Stimulated activated CD8-positive, alpha-beta memory T cell treated with anti-CD3 and anti-CD28 coated beads, Interleukin-12 subunit alpha, Interleukin-12 subunit beta, amount 100 ng/mL, for 1 hour (primary cell): Measurements from ENCODE around the gene SERPINE2.

Experiments
- DNase-seq: peaks from one replicate; pipeline ENCODE4 v3.0.0-alpha.2; 2020; ENCODE audit warnings: low read depth

The SERPINE2 gene

DNA sequence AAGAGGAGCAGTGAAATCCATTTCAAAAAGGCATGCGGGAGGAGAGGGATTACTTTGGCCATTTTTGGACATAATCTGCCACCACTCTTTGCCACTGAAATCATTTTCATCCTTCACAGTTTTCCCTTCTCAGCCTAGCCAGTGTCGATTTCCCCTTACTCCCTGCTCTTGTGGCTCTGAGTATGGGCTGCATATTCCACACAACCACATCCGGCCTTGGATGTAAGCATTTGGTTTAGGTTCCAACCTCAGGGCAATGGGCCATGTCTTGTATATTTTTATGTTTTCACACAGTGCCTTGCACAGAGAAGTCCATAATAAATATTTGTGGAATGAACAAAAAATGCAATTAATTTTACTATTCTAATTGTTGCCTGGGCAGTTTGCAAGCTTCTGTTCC is 7.7 kb upstream of the SERPINE2 start:
- no peak for DNase-seq

DNA sequence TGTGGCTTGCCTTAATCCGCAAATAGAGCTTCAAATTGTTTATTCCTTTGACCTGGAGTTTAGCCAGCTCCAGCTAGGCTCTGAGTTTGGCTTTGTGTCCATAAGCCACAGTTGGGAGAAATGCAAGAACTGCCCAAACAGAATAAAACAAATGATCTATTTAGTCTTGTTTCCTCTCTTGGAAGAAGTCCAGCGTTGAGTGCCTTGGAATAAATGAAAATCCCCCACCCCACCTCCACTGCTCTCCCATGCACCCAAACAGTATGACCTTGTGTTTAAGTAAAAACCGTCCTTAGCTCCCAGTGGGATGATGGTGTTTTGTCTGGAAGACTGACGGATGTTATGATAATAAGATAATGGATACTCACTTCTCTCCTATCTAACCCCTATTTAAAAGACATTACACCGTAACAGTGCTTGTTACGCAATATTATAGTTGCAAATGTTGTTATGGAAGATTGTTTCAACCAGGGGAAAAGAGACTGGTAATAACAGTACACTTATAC is 3.2 kb upstream of the SERPINE2 start:
- no peak for DNase-seq

DNA sequence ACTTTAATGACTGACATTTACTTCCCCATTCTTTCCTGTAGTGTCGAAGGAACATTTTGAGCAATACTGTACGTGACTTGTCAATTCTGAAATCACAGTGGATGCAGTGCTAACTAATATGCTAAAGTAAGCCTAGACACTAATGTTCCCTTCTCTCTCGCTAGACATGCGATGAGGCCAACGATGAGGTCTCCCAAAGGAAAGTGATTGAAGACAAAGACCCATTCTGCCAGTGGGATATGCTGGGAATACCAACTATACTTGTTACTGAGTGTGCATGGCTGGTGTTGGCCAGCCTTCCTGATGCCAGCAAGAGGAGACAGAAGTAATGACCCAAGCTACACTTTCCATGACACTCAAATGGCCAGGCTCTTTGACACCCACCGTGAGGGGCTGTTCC is 2.5 kb upstream of the SERPINE2 start:
- DNase-seq, result no peak

DNA sequence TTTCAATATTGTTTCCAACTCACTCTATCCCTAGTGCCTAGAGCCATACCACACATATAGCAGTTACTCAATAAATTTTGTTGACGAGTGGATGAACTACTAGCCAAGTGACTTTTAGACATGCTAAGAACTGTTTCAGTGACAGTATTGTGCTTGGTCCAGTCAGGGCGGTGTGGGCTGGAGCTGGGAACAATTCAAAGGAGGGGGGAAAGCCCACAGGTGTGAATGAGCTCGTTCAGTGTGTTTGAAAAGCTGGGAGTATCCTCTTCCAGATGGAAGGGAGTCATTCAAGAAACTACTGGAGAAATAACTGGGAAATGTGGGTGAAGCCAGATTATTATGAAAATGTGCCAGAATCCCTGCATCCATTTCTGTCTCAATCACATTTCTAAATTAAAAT is 1.7 kb upstream of the SERPINE2 start:
- no peak for DNase-seq

DNA sequence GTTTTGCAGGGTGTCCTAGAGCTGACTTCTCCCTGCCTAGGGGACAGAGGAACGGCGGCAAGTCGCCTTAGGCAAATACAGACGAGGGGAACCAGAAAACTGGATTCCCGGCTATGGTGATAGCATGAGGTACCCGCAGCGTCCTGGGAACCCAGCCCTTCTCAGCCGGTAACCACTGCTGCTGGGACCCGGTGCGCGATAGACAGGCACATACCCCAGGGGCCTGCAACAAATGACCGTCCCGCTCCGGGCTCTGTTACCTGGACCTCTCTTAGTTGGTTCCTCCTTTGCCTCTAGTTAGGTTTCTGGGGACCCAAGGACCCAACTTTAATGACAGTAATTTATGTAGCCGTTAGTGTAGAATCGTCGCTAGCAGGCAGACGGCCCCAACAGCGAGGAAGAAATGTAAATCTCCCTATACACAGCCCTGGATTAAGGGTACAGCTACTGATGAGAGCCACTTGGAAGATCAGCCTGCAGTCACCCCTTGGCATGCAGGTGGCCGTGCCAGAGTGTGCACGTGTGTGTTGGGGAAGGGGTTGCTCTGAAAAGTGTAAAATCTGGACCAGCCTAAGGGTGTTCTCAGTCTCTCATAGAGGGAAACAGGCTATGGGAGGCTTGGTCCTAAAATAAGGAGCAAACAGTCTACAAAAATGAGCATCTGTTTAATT is 819 bp upstream of the SERPINE2 start:
- no peak for DNase-seq

DNA sequence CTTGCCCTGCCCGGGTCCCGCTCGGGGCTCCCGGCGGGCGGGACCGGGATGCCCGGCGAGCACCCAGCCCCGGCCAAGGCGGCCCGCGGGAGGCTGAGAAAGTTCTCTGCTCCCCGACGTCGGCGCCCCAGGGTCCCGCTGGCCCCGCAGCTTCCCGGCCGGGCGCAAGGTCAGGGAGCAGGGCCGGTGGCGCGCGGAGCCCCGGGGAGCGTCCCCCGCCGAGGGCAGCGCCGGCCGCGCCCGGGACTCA is 331 bp downstream of the SERPINE2 start:
- no peak for DNase-seq

DNA sequence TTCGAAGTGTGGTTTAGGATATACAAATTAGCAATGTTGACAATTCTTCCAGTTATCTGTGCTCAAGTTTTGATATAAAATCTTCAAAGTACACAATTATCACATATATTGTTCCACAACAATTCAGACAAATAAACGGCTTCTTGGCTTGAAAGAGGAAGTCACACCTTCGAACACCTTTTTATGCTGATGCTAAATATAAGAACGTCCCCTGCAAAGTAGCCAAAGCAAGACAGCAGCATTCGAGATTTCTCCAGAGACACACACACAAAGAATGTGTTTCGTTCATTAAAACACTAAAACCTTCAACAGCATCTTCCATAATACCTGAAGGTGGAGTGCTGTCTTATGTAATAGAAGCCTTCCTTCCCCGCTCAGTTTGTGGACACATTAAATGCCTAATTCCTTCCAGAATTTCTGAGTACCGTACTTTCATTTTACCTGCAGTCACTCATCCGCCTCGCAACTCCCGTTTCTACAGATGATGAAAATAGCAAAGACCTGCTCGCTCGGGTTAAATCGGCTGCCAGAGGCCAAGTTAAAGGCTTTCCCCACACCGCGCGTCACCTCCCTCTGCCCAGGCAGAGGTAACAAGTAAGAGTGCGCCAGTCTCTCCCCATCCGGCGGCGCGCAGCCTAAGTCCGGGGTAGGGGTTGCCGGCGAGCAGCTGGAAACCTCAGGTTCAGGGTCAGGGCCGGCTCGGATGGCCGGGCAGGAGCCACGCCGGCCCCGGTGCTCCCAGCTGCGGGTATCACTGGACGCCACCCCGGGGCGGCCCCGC is 847 bp downstream of the SERPINE2 start:
- peak; percentile 25 for DNase-seq

DNA sequence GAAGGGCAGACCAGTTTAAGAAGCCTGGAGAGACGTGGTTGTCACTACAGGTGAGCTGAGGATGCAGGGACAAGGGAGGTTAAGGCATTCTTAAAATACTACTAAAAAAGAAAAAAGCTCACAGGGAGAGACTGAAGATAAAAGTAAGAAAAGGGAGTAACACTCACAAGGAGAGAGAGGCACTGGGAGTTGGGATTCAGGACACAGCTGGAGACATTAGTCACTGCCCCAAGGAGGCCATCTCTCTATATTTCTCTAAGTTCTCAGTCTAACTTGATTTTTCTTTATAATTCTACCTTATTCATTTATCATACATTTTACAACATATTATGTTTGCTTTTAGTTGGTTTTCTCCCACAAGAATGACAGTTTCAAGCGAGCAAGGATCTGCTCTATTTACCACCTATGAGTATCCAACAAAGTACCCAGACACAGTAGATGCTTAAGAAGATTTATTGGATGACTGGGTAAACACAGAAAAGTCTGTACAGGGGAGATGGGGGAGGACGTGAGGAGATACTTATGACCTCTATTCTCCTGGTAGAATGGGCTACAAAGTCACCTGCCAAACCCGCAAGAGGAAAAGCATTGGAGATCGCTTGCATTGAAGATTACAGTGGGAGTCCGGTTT is 2.2 kb downstream of the SERPINE2 start:
- no peak for DNase-seq

DNA sequence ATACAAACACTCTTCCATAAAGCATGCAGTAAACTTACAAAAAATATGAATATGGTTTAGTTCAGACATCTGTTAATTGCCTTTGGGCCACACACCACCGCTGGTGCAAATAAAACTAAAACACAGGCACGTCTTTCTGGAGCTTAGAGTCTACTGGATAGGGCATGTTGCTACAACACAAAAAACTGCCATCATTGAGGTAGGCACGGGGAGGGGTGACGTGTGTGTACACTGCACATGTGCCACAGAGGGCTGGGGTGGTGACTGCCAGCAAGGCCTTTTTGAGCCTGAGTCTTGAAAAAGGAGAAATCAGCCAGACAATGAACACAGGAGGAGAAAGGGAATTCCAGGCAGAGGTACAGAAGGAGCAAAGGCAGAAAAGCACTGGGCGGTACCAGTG is 5.1 kb downstream of the SERPINE2 start:
- no peak for DNase-seq

DNA sequence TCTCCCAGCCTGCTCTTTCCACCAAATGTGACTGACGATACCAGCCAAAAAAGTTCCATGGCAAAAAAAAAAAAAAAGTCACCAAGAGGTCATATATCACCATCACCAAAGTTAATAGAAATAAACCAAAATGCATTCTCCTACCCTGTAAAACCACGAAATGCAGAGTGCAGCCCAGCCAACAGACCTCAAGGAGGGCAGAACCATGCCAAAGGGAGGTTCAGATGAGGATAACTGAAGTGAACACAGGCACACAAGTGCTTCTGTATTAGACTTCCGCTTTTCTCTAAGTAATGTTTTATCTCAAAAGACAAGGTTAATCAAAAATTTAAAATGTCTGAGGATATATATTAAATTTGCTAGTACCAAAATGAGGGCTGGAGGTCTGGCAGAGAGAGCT is 5.5 kb downstream of the SERPINE2 start:
- DNase-seq, result no peak

DNA sequence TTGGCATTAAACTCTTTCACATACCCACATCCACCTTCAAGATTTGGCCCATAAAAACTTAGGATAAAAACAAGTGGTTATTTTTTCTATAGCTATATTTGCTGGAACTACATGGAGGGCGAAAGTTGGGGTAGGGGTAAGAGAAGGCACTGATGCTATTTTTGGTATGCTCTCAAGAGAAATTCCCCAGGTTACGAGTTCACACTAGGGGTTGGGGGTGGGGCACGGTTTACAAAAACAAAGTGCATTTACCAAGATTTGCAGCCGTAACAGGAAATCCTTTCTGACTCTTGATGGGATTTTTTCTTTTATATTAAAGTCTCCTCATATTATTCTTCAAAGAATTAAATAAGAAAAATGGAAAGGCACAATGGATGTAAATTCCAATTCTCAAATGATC is 6.8 kb downstream of the SERPINE2 start:
- no peak for DNase-seq

DNA sequence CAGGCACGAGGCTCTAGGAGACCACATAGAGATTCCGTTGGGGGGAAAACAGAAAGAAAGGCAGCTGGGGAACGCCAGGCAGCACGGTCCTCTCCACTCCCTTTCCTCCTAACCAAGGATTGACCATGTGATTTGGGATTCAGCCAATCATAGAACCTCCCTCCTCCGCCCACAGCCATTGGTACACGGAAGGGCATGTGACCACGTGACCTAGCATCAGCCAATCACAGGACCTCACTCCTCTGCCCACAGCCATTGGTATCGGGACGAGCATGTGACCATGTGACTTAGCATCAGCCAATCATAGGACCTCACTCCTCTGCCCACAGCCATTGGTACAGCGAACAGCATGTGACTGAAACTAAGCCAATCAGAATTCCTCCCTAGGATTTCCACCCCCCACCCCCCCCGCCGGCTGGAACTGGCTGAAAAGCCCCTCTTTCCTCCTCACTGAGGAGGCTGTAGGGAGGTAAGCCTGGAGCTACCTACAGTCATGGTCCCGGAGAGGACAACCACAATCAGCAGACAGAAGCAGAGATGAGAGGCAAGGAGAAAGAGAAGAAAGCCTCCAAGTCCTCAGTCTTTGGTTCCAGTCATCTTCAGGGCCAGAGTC is 7.6 kb downstream of the SERPINE2 start:
- no peak for DNase-seq

DNA sequence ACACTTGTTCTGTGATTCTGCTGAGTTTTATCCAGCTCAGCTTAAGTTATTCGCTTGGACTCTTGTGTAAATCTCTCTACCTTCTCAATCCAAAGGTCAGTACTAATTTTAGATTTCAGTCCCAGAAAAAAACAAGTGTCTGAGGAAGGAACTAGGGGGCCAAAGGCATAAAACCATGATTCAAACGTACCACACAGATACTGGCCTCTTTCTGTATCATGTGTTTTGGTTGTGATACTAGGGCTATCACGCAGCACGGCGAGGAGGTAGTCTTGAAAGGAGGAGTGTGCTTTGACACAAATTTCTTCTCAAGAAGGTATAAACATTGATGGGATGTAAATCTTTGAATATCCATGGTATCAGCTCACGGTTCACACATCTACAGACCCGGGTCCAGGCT is 8.3 kb downstream of the SERPINE2 start:
- no peak for DNase-seq

DNA sequence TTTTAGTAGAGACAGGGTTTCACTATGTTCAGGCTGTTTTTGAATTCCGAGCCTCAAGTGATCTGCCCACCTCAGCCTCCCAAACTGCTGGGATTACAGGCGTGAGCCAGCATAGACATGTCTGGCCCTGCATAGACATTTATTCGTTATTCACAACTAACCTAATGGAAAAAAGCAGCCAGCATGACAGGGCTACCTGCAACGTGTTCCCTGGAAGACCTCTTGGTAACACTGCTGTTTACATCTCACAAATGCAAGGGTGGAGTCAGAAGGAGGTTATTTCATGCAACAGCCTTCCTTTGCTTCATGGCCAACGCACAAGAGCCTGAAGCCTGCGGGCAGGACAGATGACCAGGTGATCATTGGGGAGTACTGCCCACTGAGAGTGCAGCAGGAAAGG is 9.2 kb downstream of the SERPINE2 start:
- no peak for DNase-seq

DNA sequence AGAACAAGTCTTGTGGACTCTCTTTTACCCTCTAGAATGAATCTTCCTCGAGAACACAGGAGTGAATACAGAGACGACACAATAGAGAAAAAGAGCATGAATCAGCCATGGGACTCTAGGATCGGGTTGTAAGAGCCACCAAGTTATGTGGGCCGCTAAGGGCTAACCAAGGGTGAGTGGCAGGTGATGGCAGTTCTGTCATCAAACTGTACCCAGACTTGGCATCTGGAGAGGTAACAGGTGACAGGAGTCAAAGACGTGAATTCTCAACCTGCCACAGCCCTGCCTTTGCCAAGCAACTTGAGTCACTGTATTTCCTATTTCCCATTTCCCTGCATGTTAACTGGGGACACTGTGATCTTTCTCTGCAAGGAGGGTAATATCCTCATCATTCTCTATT is 11.2 kb downstream of the SERPINE2 start:
- no peak for DNase-seq

DNA sequence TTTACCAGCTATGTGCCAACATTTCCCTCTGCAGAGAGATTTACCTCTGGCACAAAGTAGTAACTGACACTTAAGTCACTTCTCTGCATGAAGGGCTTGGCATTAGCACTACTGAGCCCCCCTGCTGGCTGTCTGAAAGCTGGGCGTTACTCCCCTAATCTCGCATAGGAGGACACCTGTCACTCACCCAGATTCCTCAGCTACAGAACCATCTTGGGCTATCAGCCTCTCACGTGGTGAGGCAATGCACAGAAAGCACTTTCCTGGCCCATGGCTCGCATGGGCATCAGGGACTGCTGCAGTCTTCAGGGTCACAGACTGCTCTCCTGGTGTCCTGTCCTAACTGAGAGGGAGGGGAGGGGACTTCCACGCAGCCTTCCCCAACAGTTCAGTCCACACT is 12.0 kb downstream of the SERPINE2 start:
- no peak for DNase-seq

DNA sequence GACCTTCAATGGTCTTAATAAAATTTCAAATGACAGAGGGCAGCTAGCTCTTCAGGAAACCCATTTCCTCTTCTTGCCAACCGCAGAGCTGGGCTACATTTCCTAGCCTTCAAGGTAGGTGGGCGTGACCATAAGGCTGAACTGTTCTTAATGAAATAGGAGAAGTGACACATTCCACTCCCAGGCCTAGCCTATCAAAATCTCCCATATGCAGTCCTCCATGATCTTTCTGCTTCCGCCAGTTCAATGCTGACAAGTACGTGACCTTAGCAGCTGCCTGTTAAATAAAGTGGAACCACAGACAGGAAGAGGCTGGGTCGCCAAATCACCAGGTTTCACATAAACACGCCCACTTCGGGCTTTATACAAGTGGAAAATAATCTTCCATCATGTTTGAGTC is 13.2 kb downstream of the SERPINE2 start:
- peak; percentile 28 for DNase-seq

DNA sequence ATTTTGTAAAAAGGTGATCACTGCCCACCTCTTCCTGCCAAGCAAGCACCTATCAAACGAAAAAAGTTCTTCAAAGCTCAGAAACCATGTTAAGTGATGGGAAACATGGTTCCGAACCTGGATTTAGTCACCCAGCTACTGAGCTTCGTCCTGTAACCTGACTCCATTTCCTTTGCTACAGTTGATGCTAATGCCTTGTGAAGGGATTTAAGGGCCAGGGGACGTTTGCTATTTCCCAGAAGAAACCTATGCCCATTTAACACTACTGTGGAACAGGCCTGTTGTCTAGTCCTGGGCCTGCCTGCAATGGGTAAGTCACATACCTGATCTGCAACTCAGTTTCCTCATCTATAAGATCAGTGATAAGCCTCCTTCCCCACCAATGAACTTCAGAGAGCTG is 14.8 kb downstream of the SERPINE2 start:
- no peak for DNase-seq

DNA sequence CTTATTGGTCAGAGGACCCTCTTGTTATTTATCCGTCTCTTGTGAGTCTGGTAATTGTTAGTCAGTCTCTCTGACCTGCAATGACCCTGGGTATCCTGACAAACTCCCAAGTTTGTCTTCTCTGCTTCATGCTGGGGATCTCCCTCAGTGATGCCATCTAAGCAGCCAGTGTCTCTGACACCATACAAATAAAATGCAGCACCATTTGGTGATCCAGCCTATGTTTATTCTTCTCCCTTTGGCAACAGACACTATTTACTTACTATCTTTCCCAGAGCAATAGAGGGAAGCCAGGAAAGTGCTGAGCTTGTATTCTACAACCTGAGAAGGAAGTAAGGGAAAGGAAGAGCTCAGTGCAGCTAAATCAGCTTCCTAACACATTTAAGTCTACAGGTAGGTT is 15.9 kb downstream of the SERPINE2 start:
- no peak for DNase-seq

DNA sequence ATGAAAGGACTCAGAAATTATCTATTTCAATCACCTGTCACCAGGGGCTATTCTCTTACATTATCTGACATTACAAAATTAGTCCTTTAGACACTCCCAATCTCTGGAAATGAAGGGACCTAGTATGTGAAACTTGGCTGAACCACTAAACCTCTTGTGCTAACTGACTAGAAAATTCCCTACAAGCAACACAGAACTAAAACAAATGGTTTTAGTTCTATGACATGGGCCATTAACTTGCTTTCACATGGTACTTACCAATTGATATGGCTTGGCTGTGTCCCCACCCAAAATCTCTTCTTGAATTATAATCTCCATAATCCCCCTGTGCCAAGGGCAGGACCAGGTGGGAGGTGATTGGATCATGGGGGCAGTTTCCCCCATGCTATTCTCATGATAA is 16.6 kb downstream of the SERPINE2 start:
- no peak for DNase-seq

DNA sequence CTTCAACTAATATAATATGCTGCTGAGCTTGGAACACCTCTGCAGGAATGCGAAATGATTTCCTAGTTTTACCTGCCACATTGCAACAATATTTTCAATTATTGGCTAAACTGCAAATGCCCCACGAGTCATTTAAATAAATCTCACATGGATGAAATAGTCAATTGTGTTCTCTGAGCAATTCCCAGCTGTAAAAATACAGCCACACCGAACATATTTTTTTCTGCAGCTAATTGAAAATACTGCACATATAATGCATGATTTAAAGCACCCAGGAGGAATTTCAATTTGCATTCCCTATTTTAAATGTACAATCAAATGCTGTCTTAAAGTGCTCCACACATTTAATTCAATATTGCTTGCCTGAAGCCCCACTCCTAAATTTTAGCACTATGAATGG is 18.6 kb downstream of the SERPINE2 start:
- DNase-seq, result no peak

DNA sequence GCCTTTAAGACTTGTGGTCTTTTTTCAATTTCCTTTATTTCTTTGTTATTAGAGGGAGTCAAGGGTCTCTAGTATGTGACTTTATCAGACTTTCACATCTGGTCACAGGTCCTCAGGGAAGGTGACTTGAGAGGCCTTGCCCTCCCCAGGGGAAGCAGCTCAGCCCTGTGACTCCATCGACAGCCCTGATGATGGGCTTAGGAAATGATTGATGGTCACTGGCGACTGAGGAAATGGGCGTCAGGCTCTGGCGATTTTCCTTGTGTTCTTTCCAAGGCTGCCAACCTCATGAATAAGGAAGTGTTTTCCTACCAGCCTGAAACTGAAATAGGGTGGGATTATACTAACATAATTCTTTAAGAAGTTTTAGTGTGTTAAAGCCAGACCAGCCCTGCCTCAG is 21.1 kb downstream of the SERPINE2 start:
- DNase-seq, result no peak

DNA sequence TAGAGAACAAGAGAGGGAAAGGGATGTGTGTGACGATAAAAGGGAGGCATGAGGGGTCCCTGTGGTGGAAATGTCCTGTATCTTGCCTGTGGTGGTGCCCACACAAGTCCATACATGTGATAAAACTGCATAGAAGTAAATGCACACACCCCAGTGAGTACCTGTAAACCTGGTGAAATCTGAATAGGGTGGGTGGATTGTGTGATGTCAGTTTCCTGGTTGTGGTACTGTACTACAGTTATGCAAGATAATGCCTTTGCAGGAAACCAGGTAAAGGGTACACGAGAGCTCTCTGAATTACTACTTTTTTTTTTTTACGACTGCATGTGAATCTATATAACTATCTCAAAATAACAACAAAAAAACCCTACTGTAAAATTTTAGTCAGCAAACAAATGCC is 22.1 kb downstream of the SERPINE2 start:
- no peak for DNase-seq
